SK-N-SH treated with all-trans-retinoic acid at 6 μM for 48 hours (cell line): ENCODE results near the gene PFKFB2.

ENCODE experiments used
- ATAC-seq: fragments of 200-7000 bp; cut with Tn5 transposase; 3 replicates; pipeline ENCODE4 v1.9.1; 2020; ENCODE audit warnings: mild to moderate bottlenecking, moderate library complexity
- BACH2 ChIP-seq: fragments of 250-450 bp; sonication (Bioruptor Pico); IDR thresholded peaks from 2 replicates; pipeline ENCODE4 v1.9.0; 2021; ENCODE audit warnings: mild to moderate bottlenecking, borderline replicate concordance
- ESRRG ChIP-seq: fragments of 250-450 bp; sonication (Bioruptor Pico); IDR thresholded peaks from 2 replicates; pipeline ENCODE4 v1.6.1; 2021; ENCODE audit warnings: mild to moderate bottlenecking
- GLIS3 ChIP-seq: fragments of 250-450 bp; sonication (Bioruptor Pico); IDR thresholded peaks from 2 replicates; pipeline ENCODE4 v1.5.0; 2020; ENCODE audit warnings: mild to moderate bottlenecking, moderate library complexity
- ISL1 ChIP-seq: fragments of 250-450 bp; sonication (Bioruptor Pico); IDR thresholded peaks from 2 replicates; pipeline ENCODE4 v2.1.2; 2022; ENCODE audit warnings: mild to moderate bottlenecking, moderate library complexity
- OSR1 ChIP-seq: fragments of 250-450 bp; sonication (Bioruptor Pico); IDR thresholded peaks from 2 replicates; pipeline ENCODE4 v1.8.0; 2022; ENCODE audit warnings: moderate library complexity, mild to moderate bottlenecking, inconsistent platforms
- PPARA ChIP-seq: fragments of 250-450 bp; sonication (Bioruptor Pico); IDR thresholded peaks from 2 replicates; pipeline ENCODE4 v1.5.0; 2020; ENCODE audit warnings: mild to moderate bottlenecking, borderline replicate concordance
- RARB ChIP-seq: fragments of 250-450 bp; sonication (Bioruptor Pico); IDR thresholded peaks from 2 replicates; pipeline ENCODE4 v1.8.0; 2021; ENCODE audit warnings: mild to moderate bottlenecking, moderate library complexity
- SNAI2 ChIP-seq: fragments of 250-450 bp; sonication (Bioruptor Pico); IDR thresholded peaks from 2 replicates; pipeline ENCODE4 v1.5.0; 2020; ENCODE audit warnings: mild to moderate bottlenecking, moderate library complexity
- TCF4 ChIP-seq: fragments of 250-450 bp; sonication (Bioruptor Pico); IDR thresholded peaks from 2 replicates; pipeline ENCODE4 v1.8.0; 2021; ENCODE audit warnings: mild to moderate bottlenecking, moderate library complexity, borderline replicate concordance
- TOX ChIP-seq: fragments of 250-450 bp; sonication (Bioruptor Pico); IDR thresholded peaks from 2 replicates; pipeline ENCODE4 v1.8.0; 2021; ENCODE audit warnings: mild to moderate bottlenecking, moderate library complexity, borderline replicate concordance
- ZC3H10 ChIP-seq: fragments of 250-450 bp; sonication (Bioruptor Pico); IDR thresholded peaks from 2 replicates; pipeline ENCODE4 v1.5.1; 2021; ENCODE audit warnings: mild to moderate bottlenecking, moderate library complexity
- ZFP3 ChIP-seq: fragments of 250-450 bp; sonication (Bioruptor Pico); IDR thresholded peaks from 2 replicates; pipeline ENCODE4 v1.5.0; 2020; ENCODE audit warnings: mild to moderate bottlenecking, moderate library complexity
- ZFP30 ChIP-seq: fragments of 450-650 bp; formaldehyde crosslinking; IDR thresholded peaks from 2 replicates; pipeline ENCODE4 v1.5.0; 2022; ENCODE audit warnings: mild to moderate bottlenecking, moderate library complexity
- ZNF565 ChIP-seq: fragments of 450-650 bp; formaldehyde crosslinking; conservative IDR thresholded peaks from 2 replicates; pipeline ENCODE4 v1.5.0; 2020; ENCODE audit warnings: low read depth, mild to moderate bottlenecking, moderate library complexity
- ZNF70 ChIP-seq: fragments of 450-650 bp; formaldehyde crosslinking; IDR thresholded peaks from 2 replicates; pipeline ENCODE4 v1.5.0; 2020; ENCODE audit warnings: mild to moderate bottlenecking, moderate library complexity
- TF ChIP-seq, protein P1 (sequence below): fragments of 250-450 bp; sonication (Bioruptor Pico); IDR thresholded peaks from 2 replicates; pipeline ENCODE4 v1.5.1; 2020; ENCODE audit warnings: low read depth, mild to moderate bottlenecking, moderate library complexity
- TF ChIP-seq, protein P2 (sequence below): fragments of 250-450 bp; sonication (Bioruptor Pico); IDR thresholded peaks from 2 replicates; pipeline ENCODE4 v1.5.0; 2020; ENCODE audit warnings: mild to moderate bottlenecking, moderate library complexity
- TF ChIP-seq, protein P3 (sequence below): fragments of 250-450 bp; sonication (Bioruptor Pico); IDR thresholded peaks from 2 replicates; pipeline ENCODE4 v1.8.0; 2020; ENCODE audit warnings: mild to moderate bottlenecking, moderate library complexity, borderline replicate concordance
- TF ChIP-seq, protein P4 (sequence below): fragments of 250-450 bp; sonication (Bioruptor Pico); IDR thresholded peaks from 2 replicates; pipeline ENCODE4 v1.5.1; 2021; ENCODE audit warnings: mild to moderate bottlenecking, moderate library complexity
- TF ChIP-seq, protein P5 (sequence below): fragments of 250-450 bp; sonication (Bioruptor Pico); IDR thresholded peaks from 2 replicates; pipeline ENCODE4 v1.8.0; 2021; ENCODE audit warnings: low read depth, mild to moderate bottlenecking, moderate library complexity, borderline replicate concordance

Gene PFKFB2

DNA sequence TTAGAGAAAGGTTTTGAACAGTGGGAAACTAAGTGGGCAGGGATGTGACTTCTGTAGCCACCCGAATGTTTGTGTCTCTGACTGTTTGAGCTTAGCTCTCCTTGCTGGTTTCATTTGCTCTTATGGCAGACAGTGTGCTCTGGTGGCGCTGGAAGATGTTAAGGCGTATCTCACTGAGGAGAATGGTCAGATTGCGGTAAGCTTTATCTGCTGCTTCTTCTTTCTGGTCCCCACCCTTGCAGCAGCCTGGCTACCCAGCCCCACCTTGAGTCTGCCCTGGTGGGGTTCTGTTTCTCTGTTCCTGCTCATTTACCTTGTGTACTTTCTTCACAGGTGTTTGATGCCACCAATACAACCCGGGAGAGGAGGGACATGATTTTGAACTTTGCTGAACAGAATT lies 9.9 kb downstream of the PFKFB2 start:
- TF ChIP-seq ZFP3: no peak
- TF ChIP-seq, protein P1, sequence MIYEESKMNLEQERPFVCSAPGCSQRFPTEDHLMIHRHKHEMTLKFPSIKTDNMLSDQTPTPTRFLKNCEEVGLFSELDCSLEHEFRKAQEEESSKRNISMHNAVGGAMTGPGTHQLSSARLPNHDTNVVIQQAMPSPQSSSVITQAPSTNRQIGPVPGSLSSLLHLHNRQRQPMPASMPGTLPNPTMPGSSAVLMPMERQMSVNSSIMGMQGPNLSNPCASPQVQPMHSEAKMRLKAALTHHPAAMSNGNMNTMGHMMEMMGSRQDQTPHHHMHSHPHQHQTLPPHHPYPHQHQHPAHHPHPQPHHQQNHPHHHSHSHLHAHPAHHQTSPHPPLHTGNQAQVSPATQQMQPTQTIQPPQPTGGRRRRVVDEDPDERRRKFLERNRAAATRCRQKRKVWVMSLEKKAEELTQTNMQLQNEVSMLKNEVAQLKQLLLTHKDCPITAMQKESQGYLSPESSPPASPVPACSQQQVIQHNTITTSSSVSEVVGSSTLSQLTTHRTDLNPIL (CRISPR knock-in tag): no peak
- TF ChIP-seq, protein P2, sequence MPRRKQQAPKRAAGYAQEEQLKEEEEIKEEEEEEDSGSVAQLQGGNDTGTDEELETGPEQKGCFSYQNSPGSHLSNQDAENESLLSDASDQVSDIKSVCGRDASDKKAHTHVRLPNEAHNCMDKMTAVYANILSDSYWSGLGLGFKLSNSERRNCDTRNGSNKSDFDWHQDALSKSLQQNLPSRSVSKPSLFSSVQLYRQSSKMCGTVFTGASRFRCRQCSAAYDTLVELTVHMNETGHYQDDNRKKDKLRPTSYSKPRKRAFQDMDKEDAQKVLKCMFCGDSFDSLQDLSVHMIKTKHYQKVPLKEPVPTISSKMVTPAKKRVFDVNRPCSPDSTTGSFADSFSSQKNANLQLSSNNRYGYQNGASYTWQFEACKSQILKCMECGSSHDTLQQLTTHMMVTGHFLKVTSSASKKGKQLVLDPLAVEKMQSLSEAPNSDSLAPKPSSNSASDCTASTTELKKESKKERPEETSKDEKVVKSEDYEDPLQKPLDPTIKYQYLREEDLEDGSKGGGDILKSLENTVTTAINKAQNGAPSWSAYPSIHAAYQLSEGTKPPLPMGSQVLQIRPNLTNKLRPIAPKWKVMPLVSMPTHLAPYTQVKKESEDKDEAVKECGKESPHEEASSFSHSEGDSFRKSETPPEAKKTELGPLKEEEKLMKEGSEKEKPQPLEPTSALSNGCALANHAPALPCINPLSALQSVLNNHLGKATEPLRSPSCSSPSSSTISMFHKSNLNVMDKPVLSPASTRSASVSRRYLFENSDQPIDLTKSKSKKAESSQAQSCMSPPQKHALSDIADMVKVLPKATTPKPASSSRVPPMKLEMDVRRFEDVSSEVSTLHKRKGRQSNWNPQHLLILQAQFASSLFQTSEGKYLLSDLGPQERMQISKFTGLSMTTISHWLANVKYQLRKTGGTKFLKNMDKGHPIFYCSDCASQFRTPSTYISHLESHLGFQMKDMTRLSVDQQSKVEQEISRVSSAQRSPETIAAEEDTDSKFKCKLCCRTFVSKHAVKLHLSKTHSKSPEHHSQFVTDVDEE (CRISPR knock-in tag): no peak
- TF ChIP-seq, protein P3, sequence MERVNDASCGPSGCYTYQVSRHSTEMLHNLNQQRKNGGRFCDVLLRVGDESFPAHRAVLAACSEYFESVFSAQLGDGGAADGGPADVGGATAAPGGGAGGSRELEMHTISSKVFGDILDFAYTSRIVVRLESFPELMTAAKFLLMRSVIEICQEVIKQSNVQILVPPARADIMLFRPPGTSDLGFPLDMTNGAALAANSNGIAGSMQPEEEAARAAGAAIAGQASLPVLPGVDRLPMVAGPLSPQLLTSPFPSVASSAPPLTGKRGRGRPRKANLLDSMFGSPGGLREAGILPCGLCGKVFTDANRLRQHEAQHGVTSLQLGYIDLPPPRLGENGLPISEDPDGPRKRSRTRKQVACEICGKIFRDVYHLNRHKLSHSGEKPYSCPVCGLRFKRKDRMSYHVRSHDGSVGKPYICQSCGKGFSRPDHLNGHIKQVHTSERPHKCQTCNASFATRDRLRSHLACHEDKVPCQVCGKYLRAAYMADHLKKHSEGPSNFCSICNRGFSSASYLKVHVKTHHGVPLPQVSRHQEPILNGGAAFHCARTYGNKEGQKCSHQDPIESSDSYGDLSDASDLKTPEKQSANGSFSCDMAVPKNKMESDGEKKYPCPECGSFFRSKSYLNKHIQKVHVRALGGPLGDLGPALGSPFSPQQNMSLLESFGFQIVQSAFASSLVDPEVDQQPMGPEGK (CRISPR knock-in tag): no peak
- no peak for TF ChIP-seq OSR1 (CRISPR knock-in tag)
- TF ChIP-seq ZNF565 (CRISPR knock-in tag): no peak
- TF ChIP-seq PPARA: no peak
- TF ChIP-seq SNAI2 (CRISPR knock-in tag): no peak
- TF ChIP-seq, protein P4, sequence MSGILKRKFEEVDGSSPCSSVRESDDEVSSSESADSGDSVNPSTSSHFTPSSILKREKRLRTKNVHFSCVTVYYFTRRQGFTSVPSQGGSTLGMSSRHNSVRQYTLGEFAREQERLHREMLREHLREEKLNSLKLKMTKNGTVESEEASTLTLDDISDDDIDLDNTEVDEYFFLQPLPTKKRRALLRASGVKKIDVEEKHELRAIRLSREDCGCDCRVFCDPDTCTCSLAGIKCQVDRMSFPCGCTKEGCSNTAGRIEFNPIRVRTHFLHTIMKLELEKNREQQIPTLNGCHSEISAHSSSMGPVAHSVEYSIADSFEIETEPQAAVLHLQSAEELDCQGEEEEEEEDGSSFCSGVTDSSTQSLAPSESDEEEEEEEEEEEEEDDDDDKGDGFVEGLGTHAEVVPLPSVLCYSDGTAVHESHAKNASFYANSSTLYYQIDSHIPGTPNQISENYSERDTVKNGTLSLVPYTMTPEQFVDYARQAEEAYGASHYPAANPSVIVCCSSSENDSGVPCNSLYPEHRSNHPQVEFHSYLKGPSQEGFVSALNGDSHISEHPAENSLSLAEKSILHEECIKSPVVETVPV (CRISPR knock-in tag): no peak
- no peak for ATAC-seq

DNA sequence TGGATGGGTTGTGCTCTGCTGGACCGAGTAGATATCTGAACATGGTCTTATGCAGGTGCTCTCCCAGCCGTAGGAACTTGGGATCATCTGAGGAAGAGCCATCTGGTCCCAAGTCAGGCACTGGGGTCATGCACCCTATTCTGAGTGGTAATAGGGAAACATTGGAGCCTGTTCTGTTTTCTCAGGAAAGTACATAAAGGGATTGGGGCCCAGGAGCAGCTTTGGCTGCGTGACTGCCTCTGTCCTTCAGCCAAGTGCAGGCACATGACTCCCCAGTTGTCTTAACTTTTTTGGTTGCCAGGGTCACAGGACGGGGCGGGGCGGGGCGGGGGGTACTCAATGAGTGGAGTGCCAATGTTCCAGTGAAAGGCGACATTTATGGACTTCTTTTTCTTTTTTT lies 11.5 kb downstream of the PFKFB2 start:
- TF ChIP-seq ZNF70 (CRISPR knock-in tag) (no peak), OSR1 (CRISPR knock-in tag) (no peak), RARB (CRISPR knock-in tag) (no peak), TCF4 (CRISPR knock-in tag) (no peak), ZC3H10 (CRISPR knock-in tag) (no peak), ZFP30 (CRISPR knock-in tag) (no peak), BACH2 (no peak), ZNF565 (CRISPR knock-in tag) (no peak), TOX (CRISPR knock-in tag) (no peak), GLIS3 (CRISPR knock-in tag) (no peak), ISL1 (CRISPR knock-in tag) (no peak), PPARA (no peak), ESRRG (CRISPR knock-in tag) (no peak), ZFP3 (no peak)
- TF ChIP-seq, protein P3 (CRISPR knock-in tag): no peak
- TF ChIP-seq, protein P4 (CRISPR knock-in tag): no peak
- TF ChIP-seq, protein P1 (CRISPR knock-in tag): no peak
- TF ChIP-seq, protein P2 (CRISPR knock-in tag): no peak
- TF ChIP-seq, protein P5, sequence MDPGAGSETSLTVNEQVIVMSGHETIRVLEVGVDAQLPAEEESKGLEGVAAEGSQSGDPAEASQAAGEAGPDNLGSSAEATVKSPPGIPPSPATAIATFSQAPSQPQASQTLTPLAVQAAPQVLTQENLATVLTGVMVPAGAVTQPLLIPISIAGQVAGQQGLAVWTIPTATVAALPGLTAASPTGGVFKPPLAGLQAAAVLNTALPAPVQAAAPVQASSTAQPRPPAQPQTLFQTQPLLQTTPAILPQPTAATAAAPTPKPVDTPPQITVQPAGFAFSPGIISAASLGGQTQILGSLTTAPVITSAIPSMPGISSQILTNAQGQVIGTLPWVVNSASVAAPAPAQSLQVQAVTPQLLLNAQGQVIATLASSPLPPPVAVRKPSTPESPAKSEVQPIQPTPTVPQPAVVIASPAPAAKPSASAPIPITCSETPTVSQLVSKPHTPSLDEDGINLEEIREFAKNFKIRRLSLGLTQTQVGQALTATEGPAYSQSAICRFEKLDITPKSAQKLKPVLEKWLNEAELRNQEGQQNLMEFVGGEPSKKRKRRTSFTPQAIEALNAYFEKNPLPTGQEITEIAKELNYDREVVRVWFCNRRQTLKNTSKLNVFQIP (CRISPR knock-in tag): no peak
- TF ChIP-seq, all 23 proteins: peak for 0

More for the DNA sequence above, 11.5 kb downstream of the PFKFB2 start:
- ATAC-seq: no peak
